ENCODE data around the gene DNM1.

DNA sequence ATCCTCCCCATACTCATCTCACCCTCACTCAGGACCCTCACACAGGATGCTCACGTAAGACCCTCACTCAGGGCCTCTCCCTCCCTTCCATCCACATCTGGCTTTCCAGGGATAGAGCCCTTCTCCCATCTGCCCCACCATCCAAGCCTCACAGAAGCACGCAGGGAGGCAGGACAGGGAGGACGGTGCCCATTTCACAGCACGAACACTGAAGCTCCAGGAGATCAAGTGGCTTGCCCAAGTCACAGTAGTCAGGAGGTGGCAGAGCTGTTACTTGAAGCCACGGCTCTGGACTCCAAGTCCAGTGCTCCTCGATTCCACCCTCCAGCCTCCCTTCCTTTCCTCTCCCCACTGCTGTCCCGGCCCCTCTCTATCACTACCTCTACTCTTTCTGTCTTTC lies 21.7 kb downstream of the DNM1 start:
- TF ChIP-seq, protein P1, sequence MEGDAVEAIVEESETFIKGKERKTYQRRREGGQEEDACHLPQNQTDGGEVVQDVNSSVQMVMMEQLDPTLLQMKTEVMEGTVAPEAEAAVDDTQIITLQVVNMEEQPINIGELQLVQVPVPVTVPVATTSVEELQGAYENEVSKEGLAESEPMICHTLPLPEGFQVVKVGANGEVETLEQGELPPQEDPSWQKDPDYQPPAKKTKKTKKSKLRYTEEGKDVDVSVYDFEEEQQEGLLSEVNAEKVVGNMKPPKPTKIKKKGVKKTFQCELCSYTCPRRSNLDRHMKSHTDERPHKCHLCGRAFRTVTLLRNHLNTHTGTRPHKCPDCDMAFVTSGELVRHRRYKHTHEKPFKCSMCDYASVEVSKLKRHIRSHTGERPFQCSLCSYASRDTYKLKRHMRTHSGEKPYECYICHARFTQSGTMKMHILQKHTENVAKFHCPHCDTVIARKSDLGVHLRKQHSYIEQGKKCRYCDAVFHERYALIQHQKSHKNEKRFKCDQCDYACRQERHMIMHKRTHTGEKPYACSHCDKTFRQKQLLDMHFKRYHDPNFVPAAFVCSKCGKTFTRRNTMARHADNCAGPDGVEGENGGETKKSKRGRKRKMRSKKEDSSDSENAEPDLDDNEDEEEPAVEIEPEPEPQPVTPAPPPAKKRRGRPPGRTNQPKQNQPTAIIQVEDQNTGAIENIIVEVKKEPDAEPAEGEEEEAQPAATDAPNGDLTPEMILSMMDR (IDR thresholded peaks at IDR 0.05; ENCODE audit: low read length), result no peak
- TF ChIP-seq EZH2 (IDR thresholded peaks at IDR 0.05; ENCODE audit: borderline replicate concordance, low read length), result no peak

Measured in OCI-LY1 (cell line).